Ascending aorta (tissue), 2 donors: ENCODE data around the gene ZCCHC2. TPM values are rescaled to one million over a fixed set of nuclear protein-coding genes. Genes with fewer than 3 reads are reported as not detected.

ENCODE experiments used
- DNase-seq, 2 donors: peaks; one replicate each; pipeline ENCODE4 v3.0.0-alpha.2; 2019; ENCODE audit warnings: low spot score in 2 of 2
- H3K27ac ChIP-seq, 2 donors: fragments of 200-600 bp; sonication (generic); one replicate each; pipeline ENCODE4 v1.5.1; 2016 to 2017; ENCODE audit warnings: mild to moderate bottlenecking in 1 of 2
- H3K27me3 ChIP-seq: fragments of 200-600 bp; sonication (generic); one replicate; pipeline ENCODE4 v1.5.1; 2017
- H3K36me3 ChIP-seq, 2 donors: fragments of 200-600 bp; sonication (generic); one replicate each; pipeline ENCODE4 v1.5.1; 2016
- H3K4me1 ChIP-seq, 2 donors: fragments of 200-600 bp; sonication (generic); one replicate each; pipeline ENCODE4 v1.5.1; 2016 to 2017; ENCODE audit warnings: mild to moderate bottlenecking in 1 of 2
- H3K4me3 ChIP-seq, 2 donors: fragments of 200-600 bp; sonication (generic); one replicate each; pipeline ENCODE4 v1.5.1; 2016 to 2017; ENCODE audit warnings: mild to moderate bottlenecking in 1 of 2
- H3K9me3 ChIP-seq, 2 donors: fragments of 200-600 bp; sonication (generic); one replicate each; pipeline ENCODE4 v1.5.1; 2016
- intact Hi-C: fragments of 100-400 bp; cut with DNase I; formaldehyde crosslinking; loops from one replicate; pipeline ENCODE4 v1.15.1; 2023
- total RNA-seq: library from RNA; depleted of rRNA; stranded (reverse); fragments of >200 nt; gene quantifications from one replicate; pipeline ENCODE4 v1.1.0, GENCODE V29; 2016
- TF ChIP-seq, protein P1 (sequence below), 3 experiments: fragments of 200-600 bp in 2 of 3; fragments of 450-650 bp in 1 of 3; sonication (generic) in 2 of 3; IDR thresholded peaks; one replicate each; pipeline ENCODE4 v1.5.1; 2016 to 2019; ENCODE audit warnings: antibody characterized with exemption in 3 of 3, mild to moderate bottlenecking in 1 of 3, moderate library complexity in 1 of 3

ZCCHC2 gene
- total RNA-seq, 1 donor from 2014 or later, result 22.9 TPM

GRCh38 chr18:62558015-62558663 is 35.3 kb downstream of the ZCCHC2 start:
- no peaks in the 10 kb centered on the region for H3K9me3 ChIP-seq
- TF ChIP-seq, protein P1, sequence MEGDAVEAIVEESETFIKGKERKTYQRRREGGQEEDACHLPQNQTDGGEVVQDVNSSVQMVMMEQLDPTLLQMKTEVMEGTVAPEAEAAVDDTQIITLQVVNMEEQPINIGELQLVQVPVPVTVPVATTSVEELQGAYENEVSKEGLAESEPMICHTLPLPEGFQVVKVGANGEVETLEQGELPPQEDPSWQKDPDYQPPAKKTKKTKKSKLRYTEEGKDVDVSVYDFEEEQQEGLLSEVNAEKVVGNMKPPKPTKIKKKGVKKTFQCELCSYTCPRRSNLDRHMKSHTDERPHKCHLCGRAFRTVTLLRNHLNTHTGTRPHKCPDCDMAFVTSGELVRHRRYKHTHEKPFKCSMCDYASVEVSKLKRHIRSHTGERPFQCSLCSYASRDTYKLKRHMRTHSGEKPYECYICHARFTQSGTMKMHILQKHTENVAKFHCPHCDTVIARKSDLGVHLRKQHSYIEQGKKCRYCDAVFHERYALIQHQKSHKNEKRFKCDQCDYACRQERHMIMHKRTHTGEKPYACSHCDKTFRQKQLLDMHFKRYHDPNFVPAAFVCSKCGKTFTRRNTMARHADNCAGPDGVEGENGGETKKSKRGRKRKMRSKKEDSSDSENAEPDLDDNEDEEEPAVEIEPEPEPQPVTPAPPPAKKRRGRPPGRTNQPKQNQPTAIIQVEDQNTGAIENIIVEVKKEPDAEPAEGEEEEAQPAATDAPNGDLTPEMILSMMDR (IDR thresholded peaks at IDR 0.05), result no peak
- H3K36me3 ChIP-seq, result peaks cover 49 to 72% of the 10 kb centered on the region in 2 donors
- no peaks in the 10 kb centered on the region for H3K27me3 ChIP-seq
- intact Hi-C loops, result no loop called here
- no peak overlapping the region for H3K27ac ChIP-seq
- no peak overlapping the region for H3K4me3 ChIP-seq
- H3K4me1 ChIP-seq, result no peaks in the 10 kb centered on the region
- no peak for DNase-seq

DNA sequence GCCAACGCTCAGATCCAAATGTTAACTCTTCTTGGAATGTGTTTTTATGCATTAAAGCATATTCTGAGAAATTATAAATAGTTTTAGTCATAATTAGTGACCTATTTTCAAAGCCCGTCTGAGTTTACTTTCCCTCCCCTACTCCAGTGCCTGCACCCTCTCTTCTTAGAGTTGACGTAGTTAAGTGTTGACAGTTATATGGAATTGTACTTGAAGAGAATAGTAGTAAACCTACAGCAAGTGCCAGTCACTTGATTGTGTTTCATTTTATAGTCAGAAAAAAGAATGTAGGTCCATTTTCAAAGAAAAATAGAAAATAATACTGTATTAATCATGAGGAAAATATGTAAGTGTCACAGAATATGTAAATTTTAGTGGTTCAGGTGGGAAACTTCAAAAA is 41.2 kb downstream of the ZCCHC2 start:
- Histone ChIP-seq H3K4me3 (no peak overlapping the region), H3K9me3 (no peaks in the 10 kb centered on the region), H3K4me1 (no peaks in the 10 kb centered on the region), H3K27me3 (no peaks in the 10 kb centered on the region), H3K27ac (no peak overlapping the region), H3K36me3 (peaks cover 55 to 82% of the 10 kb centered on the region in 2 donors)
- TF ChIP-seq, protein P1 (IDR thresholded peaks at IDR 0.05), result no peak
- intact Hi-C loops, result no loop called here
- no peak for DNase-seq

- Histone ChIP-seq H3K27ac (no peak overlapping the region), H3K4me1 (no peaks in the 10 kb centered on the region), H3K4me3 (no peak overlapping the region), H3K36me3 (peaks cover 61 to 76% of the 10 kb centered on the region in 2 donors), H3K9me3 (no peaks in the 10 kb centered on the region), H3K27me3 (no peaks in the 10 kb centered on the region)
- TF ChIP-seq, protein P1 (IDR thresholded peaks at IDR 0.05), result peak; percentile 9 to 38 (median 12)
- no peak for DNase-seq
- intact Hi-C loops, result no loop called here
These were observed 43.4 kb downstream of the ZCCHC2 start for GRCh38 chr18:62566199-62566598.

- Histone ChIP-seq H3K4me1 (no peaks in the 10 kb centered on the region), H3K36me3 (peaks cover 61 to 76% of the 10 kb centered on the region in 2 donors), H3K27me3 (no peaks in the 10 kb centered on the region), H3K27ac (no peak overlapping the region), H3K4me3 (no peak overlapping the region), H3K9me3 (no peaks in the 10 kb centered on the region)
- no peak for DNase-seq
- TF ChIP-seq, protein P1 (IDR thresholded peaks at IDR 0.05), result no peak
- intact Hi-C loops, result no loop called here
These were observed 44.0 kb downstream of the ZCCHC2 start for GRCh38 chr18:62566818-62567217.

- Histone ChIP-seq H3K36me3 (peaks cover 51 to 70% of the 10 kb centered on the region in 2 donors), H3K9me3 (no peaks in the 10 kb centered on the region), H3K4me1 (no peaks in the 10 kb centered on the region), H3K27me3 (no peaks in the 10 kb centered on the region), H3K27ac (no peak overlapping the region), H3K4me3 (no peak overlapping the region)
- intact Hi-C loops, result no loop called here
- DNase-seq, result no peak
- TF ChIP-seq, protein P1 (IDR thresholded peaks at IDR 0.05), result no peak
These were observed 46.3 kb downstream of the ZCCHC2 start for GRCh38 chr18:62569081-62569655.
